Activated naive CD4-positive, alpha-beta T cell treated with anti-CD3 and anti-CD28 coated beads for 36 hours (primary cell): ENCODE data around the gene SENP3. TPM values are rescaled to one million over a fixed set of nuclear protein-coding genes. Genes with fewer than 3 reads are reported as not detected.
A peak's percentile ranks its signal among the peaks of the same experiment; 100 is the strongest.
"Not testable (repeated sequence)": the region's sequence is repeated elsewhere in the genome, so short reads cannot be mapped to it uniquely, and the experiment has no call there.

Experiments
- CTCF ChIA-PET: fragments of 350-600 bp; sonication (Branson Sonifier 250); formaldehyde crosslinking; loops from one replicate; lab custom pipeline; 2021; ENCODE audit warnings: antibody characterized with exemption; lab: Charles Lee
- DNase-seq: peaks from one replicate; pipeline ENCODE4 v3.0.0-alpha.2; 2020
- H3K27ac Mint-ChIP-seq: one replicate; pipeline ENCODE4 v1.8.0; 2021; ENCODE audit warnings: mild to moderate bottlenecking, mixed read lengths
- H3K27me3 Mint-ChIP-seq: one replicate; pipeline ENCODE4 v1.8.0; 2021; ENCODE audit warnings: low read depth, mixed read lengths
- H3K36me3 Mint-ChIP-seq: one replicate; pipeline ENCODE4 v1.8.0; 2021; ENCODE audit warnings: low read depth, mixed read lengths
- H3K4me1 Mint-ChIP-seq: one replicate; pipeline ENCODE4 v1.8.0; 2021; ENCODE audit warnings: low read depth, mixed read lengths
- H3K4me3 Mint-ChIP-seq: one replicate; pipeline ENCODE4 v1.8.0; 2021; ENCODE audit warnings: mild to moderate bottlenecking, moderate library complexity, mixed read lengths
- H3K9me3 Mint-ChIP-seq: one replicate; pipeline ENCODE4 v1.8.0; 2021; ENCODE audit warnings: mixed read lengths
- intact Hi-C: fragments of 100-400 bp; cut with micrococcal nuclease; formaldehyde crosslinking; loops from one replicate; pipeline ENCODE4 v1.15.1; 2023
- total RNA-seq, 2 experiments: library from RNA; stranded (reverse); gene quantifications; one replicate each; pipeline ENCODE4 v1.2.3, GENCODE V29; 2021

The SENP3 gene
- total RNA-seq, 2 experiments from 2014 or later = 43.2 to 46.9 TPM

DNA sequence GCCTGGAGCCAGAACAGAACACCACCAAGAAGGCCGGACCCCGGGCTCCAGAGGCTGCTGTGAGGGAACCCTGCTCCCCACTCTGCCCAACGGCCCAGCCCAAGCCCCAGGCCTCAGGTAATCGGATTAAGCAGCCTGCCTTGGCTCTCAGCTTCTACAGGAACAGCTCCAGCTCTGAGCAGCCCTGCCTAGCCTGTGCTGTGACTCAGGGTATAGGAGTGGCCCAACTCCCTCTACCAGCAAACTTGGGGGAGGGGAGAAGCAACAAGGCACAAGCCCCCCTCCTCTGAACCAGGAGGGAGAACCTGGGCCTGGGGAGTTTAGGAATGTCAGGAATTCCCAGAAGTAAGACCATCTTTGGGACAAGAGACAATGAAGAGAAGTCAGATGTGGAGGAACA lies 29.0 kb downstream of the SENP3 start:
- H3K4me3 Mint-ChIP-seq = no peak overlapping the region
- CTCF ChIA-PET = no interaction called here
- no peaks in the 10 kb centered on the region for H3K9me3 Mint-ChIP-seq
- peaks cover 31% of the 10 kb centered on the region for H3K36me3 Mint-ChIP-seq
- no peak for DNase-seq
- peaks cover 7% of the 10 kb centered on the region for H3K4me1 Mint-ChIP-seq
- intact Hi-C loops = no loop called here
- H3K27ac Mint-ChIP-seq = peak overlapping the region; percentile 30
- H3K27me3 Mint-ChIP-seq = no peaks in the 10 kb centered on the region

DNA sequence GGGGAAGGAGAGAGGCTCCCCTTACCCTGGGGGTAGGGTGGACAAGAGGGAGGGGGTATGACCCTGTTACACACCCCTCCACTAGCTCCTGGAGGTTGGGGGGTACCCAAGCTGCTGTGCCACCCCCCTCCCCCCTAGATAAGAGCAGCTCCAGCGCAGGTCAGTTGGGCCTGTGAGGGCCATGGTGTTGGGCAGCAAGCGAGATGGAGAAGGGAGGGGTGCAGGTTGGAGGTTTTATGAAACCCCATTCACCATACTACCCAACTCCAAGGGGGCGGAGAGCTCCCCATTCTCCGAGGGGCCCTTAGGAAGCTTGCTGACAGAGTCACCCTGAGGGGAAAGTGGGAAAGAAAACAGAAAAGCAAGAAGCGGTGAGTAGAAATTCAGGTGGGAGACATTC lies 29.9 kb downstream of the SENP3 start:
- Mint-ChIP-seq H3K27me3 (no peaks in the 10 kb centered on the region), H3K27ac (no peak overlapping the region), H3K36me3 (peaks cover 32% of the 10 kb centered on the region), H3K9me3 (no peaks in the 10 kb centered on the region), H3K4me3 (no peak overlapping the region), H3K4me1 (peaks cover 4% of the 10 kb centered on the region)
- intact Hi-C loops = no loop called here
- CTCF ChIA-PET = interaction anchor here (0.5 kb wide), 1 partner anchor 46 kb away, joined by 3 read pairs; no protein-coding TSS in a partner anchor
- no peak for DNase-seq

DNA sequence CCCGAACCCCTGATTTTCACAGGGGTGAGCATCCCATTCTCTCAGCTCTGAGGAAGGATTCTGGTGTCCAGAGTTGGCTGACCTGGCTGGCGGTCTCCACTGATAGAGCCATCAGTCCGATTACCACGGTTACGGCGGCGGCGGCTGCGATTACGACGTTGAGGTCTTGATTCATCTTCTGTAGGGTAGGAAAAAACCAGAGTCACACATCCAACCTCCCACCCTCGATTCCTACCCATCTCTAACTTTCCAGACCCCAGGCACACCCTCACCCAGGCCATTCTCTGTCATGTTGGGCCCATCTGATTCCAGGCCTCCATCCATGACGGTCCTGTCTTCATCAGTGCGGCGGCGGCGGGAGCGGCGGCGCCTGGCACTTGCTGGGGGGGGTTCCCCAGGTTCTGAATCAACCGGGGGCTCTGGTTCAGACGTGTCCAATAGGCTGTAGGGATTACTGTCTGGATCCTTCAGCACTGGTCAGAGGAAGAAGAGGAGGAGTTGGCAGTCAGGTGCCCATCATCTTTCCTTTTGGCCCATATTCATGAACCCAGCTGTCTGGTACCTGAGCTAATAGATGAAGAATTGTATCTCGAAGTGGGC lies 30.8 kb downstream of the SENP3 start:
- no peaks in the 10 kb centered on the region for H3K9me3 Mint-ChIP-seq
- no peak overlapping the region for H3K27ac Mint-ChIP-seq
- H3K36me3 Mint-ChIP-seq = peaks cover 37% of the 10 kb centered on the region

DNA sequence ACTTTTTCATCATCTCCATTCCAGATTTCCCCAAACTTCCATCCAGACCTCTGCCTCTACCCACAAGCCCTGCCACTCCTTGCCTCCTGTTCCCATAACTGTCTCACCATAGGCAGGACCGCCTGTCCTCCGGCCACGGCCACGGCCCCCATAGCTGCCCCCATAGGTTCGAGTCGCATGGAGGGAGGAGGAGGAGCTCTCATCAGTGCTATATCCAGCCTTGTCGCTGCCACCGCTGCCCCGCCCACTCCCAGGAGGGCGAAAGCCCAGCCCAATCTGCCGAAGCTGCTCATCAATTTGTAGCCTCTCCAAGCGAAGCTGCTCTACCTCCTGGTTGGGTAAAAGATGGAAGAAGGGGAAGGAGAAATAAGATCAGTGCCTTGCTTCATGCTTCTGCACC lies 31.6 kb downstream of the SENP3 start:
- Mint-ChIP-seq H3K27me3 (no peaks in the 10 kb centered on the region), H3K9me3 (no peaks in the 10 kb centered on the region), H3K4me1 (peaks cover 2% of the 10 kb centered on the region), H3K36me3 (peaks cover 35% of the 10 kb centered on the region), H3K4me3 (no peak overlapping the region), H3K27ac (no peak overlapping the region)
- intact Hi-C loops = no loop called here
- CTCF ChIA-PET = interaction anchor here (1.4 kb wide), 1 partner anchor 8 kb away, joined by 3 read pairs; no protein-coding TSS in a partner anchor
- no peak for DNase-seq

More for the DNA sequence above, 30.8 kb downstream of the SENP3 start:
- intact Hi-C loops = no loop called here
- H3K27me3 Mint-ChIP-seq = no peaks in the 10 kb centered on the region
- no peak overlapping the region for H3K4me3 Mint-ChIP-seq
- CTCF ChIA-PET = no interaction called here
- peaks cover 2% of the 10 kb centered on the region for H3K4me1 Mint-ChIP-seq
- no peak for DNase-seq

DNA sequence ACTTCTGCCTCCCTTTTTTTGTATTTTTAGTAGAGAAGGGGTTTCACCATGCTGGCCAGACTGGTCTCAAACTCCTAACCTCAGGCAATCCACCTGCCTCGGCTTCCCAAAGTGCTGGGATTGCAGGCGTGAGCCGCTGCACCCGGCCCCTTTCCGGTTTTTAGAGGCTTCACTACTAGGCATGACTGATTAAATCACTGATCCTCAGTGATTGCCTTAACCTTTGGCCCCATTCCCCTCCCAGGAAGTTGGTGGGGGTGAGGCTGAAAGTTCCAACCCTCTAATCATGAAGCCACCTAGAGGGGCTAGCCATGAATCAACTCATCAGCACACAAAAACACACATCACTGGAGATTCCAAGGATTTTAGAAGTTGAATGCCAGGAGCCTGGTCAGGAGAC lies 35.8 kb downstream of the SENP3 start:
- CTCF ChIA-PET, H3K4me1 Mint-ChIP-seq, H3K9me3 Mint-ChIP-seq, intact Hi-C loops, H3K27ac Mint-ChIP-seq, H3K27me3 Mint-ChIP-seq, H3K4me3 Mint-ChIP-seq, DNase-seq: not testable (repeated sequence)
- H3K36me3 Mint-ChIP-seq = peaks cover 33% of the 10 kb centered on the region

DNA sequence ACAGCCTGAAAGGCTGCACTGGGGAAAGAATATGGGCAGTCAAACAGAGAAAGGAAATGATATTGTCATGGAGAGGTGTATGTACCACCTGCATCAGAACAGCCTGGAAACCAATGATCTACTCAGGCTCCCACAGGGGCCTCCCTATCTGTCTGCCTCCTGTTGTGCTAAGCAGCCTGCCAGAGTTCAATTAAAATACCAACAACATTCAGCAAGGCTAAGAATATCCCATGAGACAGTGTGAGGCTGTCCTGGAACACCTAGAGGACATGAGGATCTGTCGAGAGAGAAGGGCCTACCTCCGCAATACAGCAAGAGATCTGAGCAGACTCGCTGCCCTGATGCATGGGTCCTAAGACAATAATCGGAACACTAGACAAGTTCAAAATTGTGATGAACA lies 44.6 kb downstream of the SENP3 start:
- Mint-ChIP-seq H3K27ac (no peak overlapping the region), H3K4me3 (no peak overlapping the region), H3K27me3 (no peaks in the 10 kb centered on the region), H3K36me3 (peaks cover 20% of the 10 kb centered on the region), H3K4me1 (peaks cover 16% of the 10 kb centered on the region), H3K9me3 (no peaks in the 10 kb centered on the region)
- CTCF ChIA-PET = no interaction called here
- DNase-seq = no peak
- intact Hi-C loops = no loop called here

DNA sequence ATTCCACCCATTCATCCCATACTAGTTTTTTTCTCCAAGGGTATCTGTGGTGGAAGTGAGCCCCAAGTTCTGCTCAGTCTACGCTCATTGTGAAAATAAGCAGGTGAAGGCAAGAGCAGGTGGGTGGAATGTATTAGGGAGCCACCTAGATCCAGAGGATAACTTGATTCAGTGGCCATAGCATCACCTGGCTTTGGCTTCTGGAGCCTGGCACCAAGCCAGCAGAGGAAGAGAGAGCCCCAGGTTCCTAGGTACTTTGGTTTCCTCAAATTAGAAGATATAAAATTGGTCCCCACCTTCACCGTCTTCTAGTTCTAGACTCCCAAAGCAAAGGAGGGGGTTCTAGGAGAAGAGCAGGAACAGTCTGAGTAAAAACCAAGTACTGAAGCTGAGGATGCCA lies 48.9 kb downstream of the SENP3 start:
- intact Hi-C loops = loop anchor here (10.0 kb wide), 1 partner anchor 544 kb away; the partner anchor contains the start of gene PER1
- Mint-ChIP-seq H3K36me3 (peaks cover 4% of the 10 kb centered on the region), H3K4me1 (peaks cover 39% of the 10 kb centered on the region), H3K27me3 (no peaks in the 10 kb centered on the region), H3K27ac (no peak overlapping the region), H3K4me3 (no peak overlapping the region), H3K9me3 (no peaks in the 10 kb centered on the region)
- DNase-seq = no peak
- CTCF ChIA-PET = interaction anchor here (0.7 kb wide), 1 partner anchor 57 kb away, joined by 4 read pairs; no protein-coding TSS in a partner anchor

DNA sequence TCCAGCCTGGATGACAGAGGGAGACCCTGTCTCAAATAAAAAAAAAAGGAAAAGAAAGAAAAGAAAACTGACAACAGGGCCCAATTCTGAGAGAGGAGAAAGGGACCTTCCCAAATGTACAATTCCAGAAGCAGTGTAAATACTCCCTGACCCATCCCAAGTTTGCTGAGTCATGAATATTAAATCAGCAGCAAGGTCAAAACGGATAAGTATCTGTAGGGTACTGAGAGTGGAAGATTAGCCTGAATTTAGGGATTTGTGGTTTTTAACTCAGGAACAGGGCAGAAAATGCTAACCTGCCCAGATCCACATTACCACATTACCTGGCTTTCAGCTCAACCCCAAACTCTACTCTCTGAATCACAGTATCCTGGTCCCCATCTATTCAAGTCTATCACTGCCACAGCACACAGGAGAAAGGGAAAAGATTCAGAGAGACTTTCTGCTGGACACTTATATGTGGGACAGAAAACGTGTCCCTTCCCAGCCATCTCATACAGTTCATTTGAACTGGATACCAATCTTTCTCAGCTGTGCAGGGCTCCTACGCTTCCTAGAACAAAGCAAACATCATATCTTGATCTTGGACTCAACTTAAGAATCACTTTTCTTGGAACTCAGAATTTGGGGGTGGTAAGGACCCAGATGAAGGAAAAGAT lies 50.0 kb downstream of the SENP3 start:
- Mint-ChIP-seq H3K4me1 (peaks cover 36% of the 10 kb centered on the region), H3K4me3 (no peak overlapping the region), H3K27me3 (no peaks in the 10 kb centered on the region), H3K27ac (no peak overlapping the region), H3K9me3 (no peaks in the 10 kb centered on the region), H3K36me3 (peaks cover 2% of the 10 kb centered on the region)
- intact Hi-C loops = loop anchor here (10.0 kb wide), 1 partner anchor 543 kb away; the partner anchor contains the start of gene PER1
- no peak for DNase-seq
- CTCF ChIA-PET = interaction anchor here (0.6 to 1.1 kb wide), 3 partner anchors 23 to 219 kb away, joined by 3 to 5 read pairs (median 3); no protein-coding TSS in a partner anchor

DNA sequence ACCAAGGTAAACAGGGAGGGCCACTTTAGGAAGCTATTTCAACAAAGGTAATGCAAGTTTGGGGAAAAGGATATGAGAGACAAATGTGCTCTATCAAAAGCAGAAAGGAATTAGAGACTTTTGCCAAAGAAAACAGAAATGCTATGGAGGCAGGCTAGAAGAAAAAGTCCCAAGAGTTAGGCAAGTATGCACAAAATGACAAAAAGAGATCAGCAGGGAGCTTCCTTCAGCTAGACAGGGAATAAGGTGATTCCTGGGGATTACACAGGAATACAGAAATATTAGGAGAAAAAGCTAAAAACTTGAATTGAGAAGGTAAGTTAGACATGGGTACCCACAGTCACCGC lies 50.5 kb downstream of the SENP3 start:
- intact Hi-C loops = loop anchor here (10.0 kb wide), 1 partner anchor 543 kb away; the partner anchor contains the start of gene PER1
- no peaks in the 10 kb centered on the region for H3K9me3 Mint-ChIP-seq
- peaks cover 36% of the 10 kb centered on the region for H3K4me1 Mint-ChIP-seq
- peaks cover 2% of the 10 kb centered on the region for H3K36me3 Mint-ChIP-seq
- no peak overlapping the region for H3K27ac Mint-ChIP-seq
- H3K4me3 Mint-ChIP-seq = no peak overlapping the region
- H3K27me3 Mint-ChIP-seq = no peaks in the 10 kb centered on the region
- CTCF ChIA-PET = interaction anchor here (1.1 to 1.2 kb wide), 2 partner anchors 23 to 76 kb away, joined by 3 to 7 read pairs; partner anchors contain the start of genes TP53 and WRAP53
- no peak for DNase-seq

DNA sequence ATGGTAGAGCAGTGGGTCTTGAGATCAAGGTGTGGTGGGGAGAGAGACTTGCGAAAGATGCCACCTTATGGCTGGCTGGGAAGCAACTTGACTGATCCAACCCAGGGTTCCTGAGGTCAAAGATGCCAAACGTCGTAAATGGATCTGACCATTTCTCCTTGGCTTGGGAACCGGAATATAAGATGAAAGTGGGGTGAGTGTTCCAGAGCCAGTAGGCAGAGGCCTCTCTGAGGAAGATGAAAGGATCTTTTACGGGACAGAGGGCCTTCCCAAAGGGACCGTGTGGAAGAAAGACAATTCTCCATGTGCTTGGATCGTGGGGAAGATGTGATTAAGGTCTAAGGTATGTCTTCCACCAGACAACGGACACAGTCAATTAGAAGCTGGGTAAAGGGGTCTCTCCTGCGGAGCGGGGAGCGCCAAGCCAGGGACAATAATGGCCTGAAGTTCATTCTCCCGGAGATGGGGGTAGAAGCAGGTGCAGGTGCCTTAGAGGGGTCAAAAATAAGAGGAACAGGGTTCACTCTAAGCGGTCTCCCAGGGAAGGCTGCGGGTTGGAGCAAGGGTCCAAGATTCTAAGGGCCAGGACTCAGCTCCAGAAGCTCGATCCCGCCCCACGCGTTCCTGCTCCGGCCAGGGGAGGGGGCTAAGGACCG lies 52.2 kb downstream of the SENP3 start:
- Mint-ChIP-seq H3K4me1 (peaks cover 36% of the 10 kb centered on the region), H3K4me3 (peak overlapping the region; percentile 74), H3K27me3 (no peaks in the 10 kb centered on the region), H3K36me3 (peaks cover 2% of the 10 kb centered on the region), H3K9me3 (no peaks in the 10 kb centered on the region), H3K27ac (peak overlapping the region; percentile 75)
- intact Hi-C loops = loop anchor here (1.0 to 10.0 kb wide), 3 partner anchors 53 to 541 kb away; partner anchors contain the start of genes PER1 and SENP3
- CTCF ChIA-PET = interaction anchor here (0.7 to 2.7 kb wide), 9 partner anchors 13 to 91 kb away, joined by 3 to 9 read pairs (median 7); partner anchors contain the start of genes MPDU1, SAT2, SHBG and SOX15
- no peak for DNase-seq

DNA sequence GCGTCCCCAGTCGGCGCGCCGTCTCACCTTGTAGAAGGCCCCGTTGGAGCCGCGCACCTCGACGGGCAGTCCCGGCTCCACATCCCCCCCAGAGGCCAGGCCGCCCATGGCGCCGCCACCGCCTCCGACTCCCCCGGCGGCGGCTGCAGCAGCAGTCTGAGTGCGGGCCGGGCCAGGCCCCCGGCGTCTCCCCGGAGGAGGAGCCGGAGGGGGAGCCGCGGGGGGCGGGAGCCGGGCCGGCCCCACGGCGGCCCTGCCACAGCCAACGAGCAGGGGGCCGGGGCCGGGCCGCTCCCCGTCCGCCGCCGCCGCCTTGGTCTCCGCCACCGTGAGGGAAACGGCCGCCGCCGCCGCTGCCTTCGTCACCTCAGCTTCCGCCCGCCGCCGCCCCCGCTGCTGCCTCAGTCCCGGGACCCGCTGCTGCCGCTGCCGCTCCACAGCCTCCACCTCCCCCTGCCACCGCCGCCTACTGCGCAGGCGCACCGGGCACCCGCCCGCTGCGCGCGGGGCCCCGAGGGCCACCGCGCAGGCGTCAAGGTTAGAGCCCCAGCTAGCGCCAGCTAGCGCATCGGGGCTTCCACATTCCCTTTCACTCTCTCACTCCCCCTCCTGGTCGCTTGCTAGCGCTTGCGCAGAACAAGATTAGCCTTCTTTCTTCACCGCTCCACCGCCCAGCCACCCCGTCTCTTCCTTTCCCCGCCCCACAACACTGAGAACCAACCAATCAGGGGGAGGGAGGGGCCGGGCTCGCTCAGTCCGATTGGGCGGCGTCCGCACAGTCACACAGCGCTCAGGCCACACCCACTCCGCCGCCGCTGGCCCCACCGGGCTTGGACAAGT lies 52.9 kb downstream of the SENP3 start, which contains the start of gene FXR2:
Gene FXR2 (minus strand): TSS at position 473 of the 840 bp plus-strand sequence. CDS start 365 bp downstream, at position 108.
- DNase-seq = peak; percentile 100
- Mint-ChIP-seq H3K9me3 (no peaks in the 10 kb centered on the region), H3K27me3 (no peaks in the 10 kb centered on the region), H3K4me3 (peak within 1 kb of the TSS; percentile 83), H3K27ac (peak within 1 kb of the TSS; percentile 84), H3K36me3 (peaks cover 2% of the 10 kb centered on the region), H3K4me1 (peaks cover 32% of the 10 kb centered on the region)
- CTCF ChIA-PET = interaction anchor here (0.6 to 2.7 kb wide), 10 partner anchors 13 to 259 kb away, joined by 3 to 9 read pairs (median 5); partner anchors contain the start of genes MPDU1, SAT2, SHBG and SOX15
- intact Hi-C loops = loop anchor here (1.0 to 10.0 kb wide), 15 partner anchors 13 to 540 kb away; partner anchors contain the start of genes ATP1B2, CD68, EIF5A and MPDU1
